ENCODE data around the gene TUBA1B.
"Not testable (repeated sequence)": the region's sequence is repeated elsewhere in the genome, so short reads cannot be mapped to it uniquely, and the experiment has no call there.

DNA sequence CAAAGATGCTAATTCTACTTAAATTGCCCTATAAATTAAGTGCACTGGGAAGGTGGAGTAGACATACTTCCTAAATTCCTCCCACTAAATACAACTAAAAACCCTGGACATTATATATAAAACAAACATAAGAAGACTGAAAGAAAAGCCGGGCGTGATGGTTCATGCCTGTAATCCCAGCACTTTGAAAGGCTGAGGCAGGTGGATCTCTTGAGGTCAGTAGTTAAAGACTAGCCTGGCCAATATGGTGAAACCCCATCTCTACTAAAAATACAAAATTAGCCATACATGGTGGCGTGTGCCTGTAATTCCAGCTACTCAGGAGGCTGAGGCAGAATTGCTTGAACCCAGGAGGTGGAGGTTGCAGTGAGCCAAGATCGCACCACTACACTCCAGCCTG, 30.7 kb upstream of the TUBA1B start:
- TF ChIP-seq OSR2 (tag by site-specific recombination; IDR thresholded peaks at IDR 0.05); ZNF423 (tag by site-specific recombination; IDR thresholded peaks at IDR 0.05); ZNF266 (tag by site-specific recombination; IDR thresholded peaks at IDR 0.05; ENCODE audit: low read depth): not testable (repeated sequence)
- TF ChIP-seq, protein P1, sequence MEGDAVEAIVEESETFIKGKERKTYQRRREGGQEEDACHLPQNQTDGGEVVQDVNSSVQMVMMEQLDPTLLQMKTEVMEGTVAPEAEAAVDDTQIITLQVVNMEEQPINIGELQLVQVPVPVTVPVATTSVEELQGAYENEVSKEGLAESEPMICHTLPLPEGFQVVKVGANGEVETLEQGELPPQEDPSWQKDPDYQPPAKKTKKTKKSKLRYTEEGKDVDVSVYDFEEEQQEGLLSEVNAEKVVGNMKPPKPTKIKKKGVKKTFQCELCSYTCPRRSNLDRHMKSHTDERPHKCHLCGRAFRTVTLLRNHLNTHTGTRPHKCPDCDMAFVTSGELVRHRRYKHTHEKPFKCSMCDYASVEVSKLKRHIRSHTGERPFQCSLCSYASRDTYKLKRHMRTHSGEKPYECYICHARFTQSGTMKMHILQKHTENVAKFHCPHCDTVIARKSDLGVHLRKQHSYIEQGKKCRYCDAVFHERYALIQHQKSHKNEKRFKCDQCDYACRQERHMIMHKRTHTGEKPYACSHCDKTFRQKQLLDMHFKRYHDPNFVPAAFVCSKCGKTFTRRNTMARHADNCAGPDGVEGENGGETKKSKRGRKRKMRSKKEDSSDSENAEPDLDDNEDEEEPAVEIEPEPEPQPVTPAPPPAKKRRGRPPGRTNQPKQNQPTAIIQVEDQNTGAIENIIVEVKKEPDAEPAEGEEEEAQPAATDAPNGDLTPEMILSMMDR (tag by site-specific recombination; IDR thresholded peaks at IDR 0.05): not testable (repeated sequence)
- TF ChIP-seq, protein P2, sequence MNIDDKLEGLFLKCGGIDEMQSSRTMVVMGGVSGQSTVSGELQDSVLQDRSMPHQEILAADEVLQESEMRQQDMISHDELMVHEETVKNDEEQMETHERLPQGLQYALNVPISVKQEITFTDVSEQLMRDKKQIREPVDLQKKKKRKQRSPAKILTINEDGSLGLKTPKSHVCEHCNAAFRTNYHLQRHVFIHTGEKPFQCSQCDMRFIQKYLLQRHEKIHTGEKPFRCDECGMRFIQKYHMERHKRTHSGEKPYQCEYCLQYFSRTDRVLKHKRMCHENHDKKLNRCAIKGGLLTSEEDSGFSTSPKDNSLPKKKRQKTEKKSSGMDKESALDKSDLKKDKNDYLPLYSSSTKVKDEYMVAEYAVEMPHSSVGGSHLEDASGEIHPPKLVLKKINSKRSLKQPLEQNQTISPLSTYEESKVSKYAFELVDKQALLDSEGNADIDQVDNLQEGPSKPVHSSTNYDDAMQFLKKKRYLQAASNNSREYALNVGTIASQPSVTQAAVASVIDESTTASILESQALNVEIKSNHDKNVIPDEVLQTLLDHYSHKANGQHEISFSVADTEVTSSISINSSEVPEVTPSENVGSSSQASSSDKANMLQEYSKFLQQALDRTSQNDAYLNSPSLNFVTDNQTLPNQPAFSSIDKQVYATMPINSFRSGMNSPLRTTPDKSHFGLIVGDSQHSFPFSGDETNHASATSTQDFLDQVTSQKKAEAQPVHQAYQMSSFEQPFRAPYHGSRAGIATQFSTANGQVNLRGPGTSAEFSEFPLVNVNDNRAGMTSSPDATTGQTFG (tag by site-specific recombination; IDR thresholded peaks at IDR 0.05; ENCODE audit: borderline replicate concordance): not testable (repeated sequence)
